Astrocyte of the hippocampus (primary cell): ENCODE results near the gene C13orf42.

Experiments
- DNase-seq: peaks from one replicate; pipeline ENCODE4 v3.0.0; 2011; ENCODE audit warnings: low read depth, low spot score

C13orf42 gene

DNA sequence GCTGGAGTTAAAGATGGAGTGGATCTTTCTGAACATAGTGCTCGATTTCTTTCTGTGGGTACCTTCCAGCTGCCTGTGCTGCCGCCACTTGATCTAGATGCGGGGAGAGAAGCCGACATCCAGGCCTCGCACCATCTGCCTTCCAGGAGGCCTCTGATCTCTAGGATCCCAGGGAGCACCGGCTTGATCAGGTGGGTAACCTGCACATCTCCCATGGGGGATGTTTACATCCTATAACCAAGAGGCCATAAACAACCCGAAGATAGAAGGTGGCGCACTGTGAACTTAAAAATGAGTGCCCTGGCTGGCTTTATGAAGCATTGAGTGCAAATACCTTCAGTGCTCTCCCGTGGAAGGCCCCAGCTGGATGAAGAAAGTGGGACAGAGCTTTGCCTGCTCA lies at the start of gene C13orf42:
Gene C13orf42, minus strand, starts transcription at position 101 of the 400 bp plus-strand sequence. Its CDS starts 65 bp downstream, at position 36.
- no peak for DNase-seq

DNA sequence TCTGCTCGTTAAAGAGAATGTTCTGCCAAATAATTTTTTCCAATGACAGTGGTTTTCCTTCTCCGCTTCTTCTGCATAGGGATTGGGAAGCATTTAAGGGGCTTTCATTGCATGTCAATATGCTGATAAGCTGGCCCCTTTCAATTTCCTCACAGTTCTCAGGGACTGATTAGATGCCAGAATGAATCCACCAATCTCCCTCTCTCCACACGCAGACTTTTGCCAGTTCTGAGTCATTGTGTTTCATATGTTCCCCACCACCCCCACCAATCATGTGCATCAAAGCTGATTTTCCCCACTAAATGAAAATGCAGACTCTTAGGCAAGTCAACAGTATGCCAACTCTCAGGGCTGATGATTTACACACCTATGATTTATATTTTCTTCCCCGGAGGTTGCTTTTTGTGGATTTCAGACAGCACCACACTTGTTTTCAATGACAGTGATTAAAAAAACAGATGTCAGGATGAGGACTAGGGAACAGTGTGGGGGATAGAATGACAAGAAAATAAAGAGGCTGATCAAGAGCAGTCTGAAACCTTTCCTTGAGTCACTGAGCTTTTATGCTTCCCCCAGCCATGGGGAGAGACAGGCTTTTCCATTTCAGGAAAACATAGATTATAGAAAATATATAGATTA lies 47.9 kb upstream of the C13orf42 start:
- peak; percentile 57 for DNase-seq

DNA sequence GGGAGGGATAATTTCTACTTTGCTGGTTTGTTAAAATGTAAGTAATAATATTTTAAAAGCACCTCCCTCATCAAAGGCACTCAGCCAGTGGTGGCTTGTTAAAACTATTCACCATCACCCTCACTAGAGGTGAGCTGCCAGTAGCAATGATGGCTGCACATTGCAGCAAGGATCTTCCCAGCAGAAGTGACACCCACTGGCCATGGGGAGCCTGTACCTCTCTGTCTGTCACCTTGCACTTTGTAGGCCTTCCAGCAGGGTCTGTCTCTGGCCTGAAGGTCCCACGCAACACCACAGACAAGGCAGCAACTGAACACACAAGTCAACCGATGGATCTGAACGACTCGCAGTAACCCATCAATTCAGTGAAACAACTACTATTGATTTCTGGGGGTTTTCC lies 47.3 kb upstream of the C13orf42 start:
- no peak for DNase-seq

GRCh38 chr13:51156648-51157047 lies 45.6 kb upstream of the C13orf42 start:
- DNase-seq: no peak

GRCh38 chr13:51155776-51156515 lies 44.9 kb upstream of the C13orf42 start:
- DNase-seq: no peak

GRCh38 chr13:51155161-51155560 lies 44.1 kb upstream of the C13orf42 start:
- DNase-seq: no peak

DNA sequence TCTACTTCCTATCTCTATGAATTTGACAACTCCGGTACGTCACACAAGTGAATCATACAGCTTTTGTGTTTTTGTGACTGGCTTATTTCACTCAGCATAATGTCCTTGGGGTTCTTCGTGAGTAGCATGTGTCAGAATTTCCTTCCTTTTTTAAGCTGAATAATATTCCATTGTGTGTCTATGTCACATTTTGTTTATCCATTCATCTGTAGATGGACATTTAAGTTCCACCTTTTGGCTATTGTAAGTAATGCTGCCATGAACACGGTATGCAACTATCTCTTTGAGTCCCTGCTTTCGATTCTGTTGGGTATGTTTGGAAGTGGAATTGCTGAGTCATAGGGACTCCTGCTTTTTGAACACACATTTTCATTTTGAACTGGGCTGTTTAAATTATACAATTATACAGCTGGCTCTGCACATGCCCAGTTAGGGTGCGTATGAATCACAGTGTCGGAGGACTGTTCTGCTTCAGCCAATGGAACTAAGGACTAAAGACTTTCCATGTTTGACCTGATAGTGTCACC lies 43.0 kb upstream of the C13orf42 start:
- DNase-seq: peak; percentile 66

GRCh38 chr13:51153527-51153926 lies 42.5 kb upstream of the C13orf42 start:
- no peak for DNase-seq

DNA sequence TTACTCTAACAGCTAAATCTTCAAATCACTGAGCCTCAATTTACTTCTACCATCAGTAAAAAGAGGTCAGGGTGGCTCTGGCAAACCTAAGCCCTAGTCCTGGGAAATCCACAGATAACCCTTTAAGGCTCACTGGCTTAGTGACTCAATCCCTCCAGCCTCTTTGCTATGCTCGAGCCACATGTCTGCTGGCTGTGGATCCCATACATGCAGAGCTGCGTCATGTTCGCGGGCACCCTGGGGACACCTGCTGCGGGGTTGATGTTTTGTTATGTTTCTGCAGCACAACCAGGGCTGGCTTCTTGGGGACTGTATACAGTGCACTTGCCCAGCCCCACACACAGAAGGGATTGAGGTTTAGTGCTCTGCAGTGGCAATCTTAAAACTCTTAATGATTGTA lies 41.6 kb upstream of the C13orf42 start:
- DNase-seq: no peak

- DNase-seq: no peak
These were observed 40.4 kb upstream of the C13orf42 start for GRCh38 chr13:51151463-51151862.

- DNase-seq: peak; percentile 87
These were observed 38.0 kb upstream of the C13orf42 start for GRCh38 chr13:51148952-51149573.

GRCh38 chr13:51148223-51148951 lies 37.3 kb upstream of the C13orf42 start:
- no peak for DNase-seq

DNA sequence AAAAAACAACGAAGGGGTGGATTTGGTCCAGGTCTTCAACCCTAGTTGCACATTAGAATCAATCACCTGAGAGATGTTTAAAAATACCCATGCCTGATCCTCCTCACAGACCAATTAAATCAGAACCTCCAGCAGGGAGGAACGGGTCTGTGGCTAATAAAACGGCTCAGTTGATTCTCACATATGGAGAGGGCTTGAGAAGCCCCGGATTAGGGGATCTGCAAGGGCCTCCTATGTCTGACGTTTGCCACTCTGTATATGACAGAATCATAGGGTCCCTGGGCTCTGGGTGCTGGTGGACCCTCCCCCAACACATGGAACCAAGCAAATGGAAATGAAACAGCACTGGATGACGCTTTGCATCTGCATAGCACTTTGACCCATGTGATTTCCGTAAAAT lies 36.7 kb upstream of the C13orf42 start:
- DNase-seq: no peak

DNA sequence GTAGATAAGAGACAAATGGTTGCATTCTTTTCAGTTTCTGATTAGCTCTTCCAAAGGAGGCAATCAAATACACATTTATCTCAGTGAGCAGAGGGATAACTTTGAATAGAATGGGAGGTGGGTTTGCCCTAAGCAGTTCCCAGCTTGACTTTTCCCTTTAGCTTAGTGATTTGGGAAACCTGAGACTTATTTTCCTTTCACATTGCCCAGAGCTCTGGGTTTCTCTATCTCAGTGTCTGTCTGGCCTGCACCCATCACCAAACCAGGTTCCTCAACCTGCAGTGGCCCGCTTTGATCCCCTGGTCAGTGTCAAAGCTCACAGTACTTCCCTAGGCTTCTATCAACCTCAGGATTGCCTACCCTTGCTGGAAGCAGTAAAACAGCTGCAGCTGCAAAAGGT lies 35.6 kb upstream of the C13orf42 start:
- DNase-seq: no peak

GRCh38 chr13:51137250-51137649 lies 26.2 kb upstream of the C13orf42 start:
- DNase-seq: no peak

- no peak for DNase-seq
These were observed 25.4 kb upstream of the C13orf42 start for GRCh38 chr13:51136276-51136980.

- DNase-seq: no peak
These were observed 23.8 kb upstream of the C13orf42 start for GRCh38 chr13:51134763-51135365.

GRCh38 chr13:51130348-51130747 lies 19.3 kb upstream of the C13orf42 start:
- DNase-seq: no peak

DNA sequence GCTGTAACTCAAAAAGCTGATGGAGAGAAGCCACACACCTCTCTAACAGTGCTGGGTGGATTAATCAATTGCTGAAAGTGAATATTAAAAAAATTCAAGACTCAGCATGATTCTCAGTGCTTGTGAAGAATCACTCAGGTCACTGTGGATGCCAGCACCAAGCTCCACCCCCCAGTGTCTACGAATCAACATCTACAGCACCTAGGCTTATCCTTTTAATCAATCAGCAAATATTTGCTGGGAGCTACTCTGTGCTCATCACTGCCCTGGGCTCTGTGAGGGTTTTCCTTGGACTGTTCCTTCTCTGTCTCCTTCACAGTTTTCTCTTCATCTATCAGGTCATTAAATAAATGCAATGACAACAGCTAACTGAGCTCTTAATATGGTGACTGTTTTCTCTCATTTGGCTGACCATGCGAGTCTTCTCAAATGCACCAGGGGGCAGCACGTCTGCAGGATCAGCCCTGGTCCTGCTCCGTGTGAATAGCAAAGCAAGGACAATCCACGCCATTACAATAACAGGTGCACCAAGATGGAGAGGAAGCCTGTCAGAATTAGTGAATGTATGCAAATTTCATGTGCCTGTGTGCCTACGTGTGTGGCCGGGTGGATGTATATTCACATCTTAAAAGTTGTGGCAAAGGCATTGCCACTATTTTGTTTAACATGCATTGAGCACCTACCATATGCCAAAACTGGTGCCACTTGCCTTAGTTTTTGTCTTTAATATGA lies 14.6 kb upstream of the C13orf42 start:
- peak; percentile 76 for DNase-seq
